GM19240 (cell line): ENCODE data around the gene KRTAP10-9.
"Not testable (repeated sequence)": the region's sequence is repeated elsewhere in the genome, so short reads cannot be mapped to it uniquely, and the experiment has no call there.

Source experiments
- DNase-seq: peaks from one replicate; pipeline ENCODE4 v3.0.0; 2011; ENCODE audit warnings: low spot score; ENCODE audit not compliant: insufficient read length

Gene KRTAP10-9

GRCh38 chr21:44614161-44614631 lies 12.7 kb upstream of the KRTAP10-9 start:
- DNase-seq: no peak

- DNase-seq: no peak
Observed at GRCh38 chr21:44614961-44615391, 11.9 kb upstream of the KRTAP10-9 start.

DNA sequence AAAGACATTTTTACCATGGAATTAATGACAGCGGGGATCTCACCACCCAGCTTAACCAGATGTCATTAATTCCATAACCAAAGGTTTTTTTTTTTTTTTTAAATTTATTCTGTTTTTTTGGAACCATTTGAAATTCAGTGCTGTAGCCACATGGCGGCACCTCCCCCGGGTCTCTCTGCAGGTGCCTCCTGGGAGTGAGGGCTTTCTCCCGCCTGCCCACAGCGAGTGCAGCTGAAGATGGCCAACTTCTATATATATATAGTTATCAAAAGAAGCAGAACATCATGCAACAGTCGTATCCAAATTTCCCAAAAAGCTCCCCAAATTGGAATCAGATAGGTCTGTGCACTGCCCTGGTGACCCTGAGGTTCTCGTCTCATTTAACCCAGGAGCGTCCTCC lies 11.4 kb upstream of the KRTAP10-9 start:
- no peak for DNase-seq

DNA sequence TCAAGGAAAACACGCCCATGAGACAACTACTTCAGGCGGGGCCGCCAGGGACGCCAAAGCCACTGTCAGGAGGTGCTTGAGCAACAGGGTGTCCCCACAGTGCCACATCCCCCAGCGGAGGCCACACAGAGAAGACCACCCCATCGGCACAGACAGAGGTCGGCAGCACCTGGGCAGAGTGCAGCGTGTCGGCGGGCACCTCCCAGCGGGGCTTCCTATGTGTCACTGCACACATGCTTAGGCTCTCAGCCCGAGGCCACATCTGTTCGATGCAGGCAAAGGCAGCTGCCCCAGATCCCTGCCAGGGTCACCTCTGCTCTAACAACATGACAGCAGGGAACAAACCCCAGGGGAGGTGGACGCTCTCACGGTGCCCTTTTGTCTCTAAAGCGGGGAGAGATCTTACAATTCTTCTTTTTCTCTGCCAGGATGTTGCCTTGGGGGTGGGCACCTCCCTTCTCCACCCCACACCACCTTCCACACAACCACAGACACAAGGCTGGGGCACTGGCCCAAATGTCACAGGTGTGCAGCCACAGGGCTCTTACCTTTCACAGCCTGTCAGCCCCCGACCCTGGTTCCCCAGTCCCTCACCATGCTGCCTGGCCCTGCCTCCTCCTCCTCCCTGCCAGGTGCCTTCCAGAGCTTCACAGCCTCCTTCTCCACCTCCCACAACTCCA lies 10.8 kb upstream of the KRTAP10-9 start:
- no peak for DNase-seq

DNA sequence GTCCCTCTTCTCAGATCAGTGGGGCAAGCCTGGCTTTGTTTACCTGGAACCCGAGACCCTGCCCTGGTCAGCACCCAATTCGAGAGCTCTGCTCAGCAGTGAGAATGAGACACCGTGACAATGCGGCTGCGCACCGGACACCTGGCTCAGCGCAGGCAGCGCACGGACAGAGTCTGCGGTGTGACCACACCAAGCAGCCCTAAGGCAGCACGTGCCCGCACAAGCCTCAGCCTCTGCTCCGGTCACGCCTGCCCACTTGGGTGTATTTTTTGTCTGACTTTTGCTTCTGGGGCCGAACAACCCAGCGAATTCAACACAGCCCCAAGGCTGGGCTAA lies 10.3 kb upstream of the KRTAP10-9 start:
- DNase-seq: no peak

DNA sequence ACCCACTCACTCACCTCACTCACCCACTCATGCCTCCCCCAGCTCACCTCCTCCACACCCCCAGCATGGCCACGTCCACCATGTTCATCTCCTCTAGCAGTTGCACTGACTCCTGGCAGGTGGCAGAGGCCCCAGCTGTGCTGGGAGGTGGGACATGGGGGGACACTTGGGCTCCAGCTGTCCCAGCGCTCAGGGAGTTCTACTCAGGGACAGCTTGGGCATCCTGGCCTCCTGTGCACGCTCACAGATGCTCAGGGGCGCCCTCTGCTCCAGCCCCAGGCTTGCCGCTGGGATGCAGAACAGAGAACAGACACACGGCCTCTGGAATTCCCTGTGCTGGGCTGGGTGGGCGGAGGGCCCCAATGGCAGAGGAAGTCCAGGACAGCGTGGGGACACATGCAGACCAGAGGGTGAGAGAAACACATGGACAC lies 9.8 kb upstream of the KRTAP10-9 start:
- DNase-seq: no peak

DNA sequence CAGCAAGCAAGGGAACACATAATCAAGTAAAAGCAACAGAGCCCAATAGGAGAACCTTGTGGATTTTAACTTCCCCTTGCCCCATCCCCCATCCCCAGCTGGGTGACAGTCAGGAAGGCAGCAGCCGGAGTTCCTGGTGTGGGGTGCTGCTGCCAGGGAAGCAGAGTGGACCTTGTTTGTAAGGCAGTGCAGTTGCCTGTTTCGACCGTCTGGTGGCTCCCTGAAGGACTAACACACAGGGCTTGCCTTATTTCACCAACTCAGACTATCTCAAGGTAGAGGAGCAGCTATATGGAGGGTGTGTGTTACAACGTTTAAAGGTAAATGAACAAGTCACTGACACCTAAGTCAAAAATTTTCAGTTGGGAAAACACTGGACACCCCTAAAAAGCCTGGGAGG lies 8.4 kb upstream of the KRTAP10-9 start:
- DNase-seq: no peak

DNA sequence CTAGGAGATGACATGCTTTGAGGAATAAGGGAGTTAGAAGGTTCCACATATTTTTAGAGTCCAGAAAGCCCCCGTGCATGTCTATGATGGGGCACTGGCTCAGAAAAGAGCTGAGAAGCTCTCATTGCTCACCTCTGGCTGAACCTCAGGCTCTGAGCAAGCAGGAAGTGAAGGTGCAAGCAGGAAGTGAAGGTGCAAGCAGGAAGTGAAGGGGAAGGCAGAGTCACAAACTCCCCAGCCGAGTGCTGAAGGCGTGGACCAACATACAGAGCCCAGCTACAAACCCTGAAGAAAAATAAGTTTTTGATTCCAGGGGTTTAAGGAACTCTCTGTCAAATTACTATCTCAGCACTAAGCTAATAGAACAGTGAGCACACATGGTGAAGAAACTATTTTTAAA lies 8.0 kb upstream of the KRTAP10-9 start:
- DNase-seq: no peak

DNA sequence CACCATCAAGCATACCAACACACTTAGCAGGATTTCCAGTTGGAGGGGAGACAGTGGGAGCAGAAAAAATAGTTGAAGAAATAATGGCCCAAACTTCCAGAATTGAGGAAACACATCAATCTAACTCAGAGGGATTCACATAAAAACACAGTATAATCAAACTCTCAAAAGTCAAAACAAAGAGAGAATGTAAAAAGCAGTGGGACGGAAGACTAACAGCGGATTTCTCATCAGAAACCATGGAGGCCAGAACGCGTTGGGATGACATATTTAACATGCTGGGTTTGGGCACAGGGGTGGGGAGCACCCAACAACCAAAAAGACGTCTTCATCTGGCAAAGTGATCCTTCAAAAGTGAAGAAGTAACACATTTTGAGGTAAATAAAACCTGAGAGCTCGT lies 7.0 kb upstream of the KRTAP10-9 start:
- no peak for DNase-seq

DNA sequence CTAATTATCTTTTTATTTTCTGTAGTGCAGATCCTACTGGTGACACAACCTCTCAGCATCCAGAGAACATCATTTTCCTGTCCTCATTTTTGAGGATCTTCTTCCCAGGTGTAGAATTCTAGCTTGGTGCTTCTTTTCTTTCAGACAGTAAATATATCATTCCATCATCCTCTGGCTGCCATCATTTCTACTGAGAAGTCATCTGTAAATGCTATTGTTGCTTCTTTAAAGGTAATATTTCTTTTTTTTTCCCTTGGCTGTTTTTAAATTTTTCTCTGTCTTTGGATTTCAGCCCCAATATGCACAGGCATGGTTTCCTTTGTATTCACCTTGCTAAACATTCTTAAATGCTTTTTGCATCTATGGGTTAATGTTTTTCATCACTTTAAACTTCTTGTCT lies 3.3 kb upstream of the KRTAP10-9 start:
- no peak for DNase-seq

DNA sequence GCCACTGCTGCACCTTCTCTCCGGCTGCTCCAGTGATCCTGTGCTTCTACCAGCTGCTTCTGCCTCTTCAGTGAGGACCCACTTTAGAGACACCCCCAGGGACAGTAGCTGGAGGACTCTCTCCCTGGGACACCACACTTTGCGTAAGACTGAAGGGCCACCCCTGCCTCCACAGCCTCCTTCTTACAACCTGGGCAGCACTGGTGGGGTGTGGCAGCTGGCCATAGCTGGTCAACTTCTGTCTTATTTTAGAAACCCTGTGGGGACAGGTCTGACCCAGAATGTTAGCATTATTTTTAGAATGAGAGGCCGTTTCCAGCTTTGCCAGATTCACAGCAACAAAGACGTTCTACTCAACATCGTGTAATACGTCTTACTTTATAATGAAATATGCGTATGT lies 1.1 kb upstream of the KRTAP10-9 start:
- no peak for DNase-seq

DNA sequence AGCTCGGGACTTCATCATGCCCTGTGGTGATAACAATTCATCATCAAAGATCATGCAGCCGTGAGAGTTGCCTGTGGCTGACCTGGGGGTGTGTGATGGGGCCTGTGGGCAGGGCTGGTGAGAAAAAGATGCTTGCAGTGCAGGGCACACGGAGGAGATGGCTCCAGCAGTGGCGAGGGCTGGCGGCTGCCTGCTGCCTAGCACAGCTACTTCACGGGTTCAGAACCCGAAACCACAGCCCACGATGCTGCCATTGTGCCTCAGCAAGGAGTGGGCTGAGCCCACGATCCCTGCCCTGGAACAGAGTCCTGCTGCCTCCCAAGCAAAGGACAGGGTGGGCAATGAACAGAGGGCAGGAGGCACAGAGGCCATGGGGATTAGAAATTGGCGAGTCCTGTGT lies 631 bp upstream of the KRTAP10-9 start:
- DNase-seq: no peak

DNA sequence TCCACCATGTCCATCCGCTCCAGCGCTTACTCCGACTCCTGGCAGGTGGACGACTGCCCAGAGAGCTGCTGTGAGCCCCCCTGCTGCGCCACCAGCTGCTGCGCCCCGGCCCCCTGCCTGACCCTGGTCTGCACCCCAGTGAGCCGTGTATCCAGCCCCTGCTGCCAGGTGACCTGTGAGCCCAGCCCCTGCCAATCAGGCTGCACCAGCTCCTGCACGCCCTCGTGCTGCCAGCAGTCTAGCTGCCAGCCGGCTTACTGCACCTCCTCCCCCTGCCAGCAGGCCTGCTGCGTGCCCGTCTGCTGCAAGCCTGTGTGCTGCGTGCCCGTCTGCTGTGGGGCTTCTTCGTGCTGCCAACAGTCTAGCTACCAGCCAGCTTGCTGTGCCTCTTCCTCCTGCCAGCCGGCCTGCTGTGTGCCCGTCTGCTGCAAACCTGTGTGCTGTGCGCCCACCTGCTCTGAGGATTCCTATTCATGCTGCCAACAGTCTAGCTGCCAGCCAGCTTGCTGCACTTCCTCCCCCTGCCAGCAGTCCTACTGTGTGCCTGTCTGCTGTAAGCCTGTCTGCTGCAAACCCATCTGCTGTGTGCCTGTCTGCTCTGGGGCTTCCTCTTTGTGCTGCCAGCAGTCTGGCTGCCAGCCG lies 409 bp downstream of the KRTAP10-9 start:
- not testable (repeated sequence) for DNase-seq

GRCh38 chr21:44627831-44628233 lies 939 bp downstream of the KRTAP10-9 start:
- not testable (repeated sequence) for DNase-seq

DNA sequence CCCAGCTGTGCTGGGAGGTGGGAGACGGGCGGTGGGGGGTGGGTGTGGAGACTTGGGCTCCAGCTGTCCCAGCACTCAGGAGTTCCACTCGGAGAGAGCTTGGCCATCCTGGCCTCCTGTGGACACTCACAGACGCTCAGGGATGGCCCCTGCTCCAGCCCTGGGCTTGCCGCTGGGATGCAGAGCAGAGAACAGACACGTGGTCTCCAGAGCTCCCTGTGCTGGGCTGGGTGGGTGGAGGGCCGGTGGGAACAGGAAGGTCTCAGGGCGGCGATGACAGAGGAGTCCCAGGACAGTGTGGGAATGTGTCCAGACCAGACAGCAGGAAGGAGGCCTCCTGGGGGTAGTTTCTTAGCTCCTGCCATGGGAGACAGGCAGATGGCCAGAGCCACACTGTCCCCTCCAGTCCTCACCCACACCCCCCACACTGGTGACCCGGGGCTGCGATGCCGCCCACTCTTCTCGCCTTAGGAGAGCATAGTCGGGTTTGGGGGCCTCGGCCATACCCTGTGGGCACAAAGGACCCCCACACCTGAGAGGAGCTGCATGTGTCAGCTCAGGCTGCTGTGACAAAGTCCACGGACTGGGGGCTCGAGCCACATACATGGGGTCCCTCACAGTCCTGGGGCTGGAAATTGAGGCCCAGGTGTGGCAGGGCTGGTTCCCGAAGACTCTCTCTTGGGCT lies 2.0 kb downstream of the KRTAP10-9 start:
- no peak for DNase-seq

GRCh38 chr21:44630440-44630839 lies 3.5 kb downstream of the KRTAP10-9 start:
- DNase-seq: no peak

GRCh38 chr21:44632067-44632466 lies 5.2 kb downstream of the KRTAP10-9 start:
- DNase-seq: no peak

DNA sequence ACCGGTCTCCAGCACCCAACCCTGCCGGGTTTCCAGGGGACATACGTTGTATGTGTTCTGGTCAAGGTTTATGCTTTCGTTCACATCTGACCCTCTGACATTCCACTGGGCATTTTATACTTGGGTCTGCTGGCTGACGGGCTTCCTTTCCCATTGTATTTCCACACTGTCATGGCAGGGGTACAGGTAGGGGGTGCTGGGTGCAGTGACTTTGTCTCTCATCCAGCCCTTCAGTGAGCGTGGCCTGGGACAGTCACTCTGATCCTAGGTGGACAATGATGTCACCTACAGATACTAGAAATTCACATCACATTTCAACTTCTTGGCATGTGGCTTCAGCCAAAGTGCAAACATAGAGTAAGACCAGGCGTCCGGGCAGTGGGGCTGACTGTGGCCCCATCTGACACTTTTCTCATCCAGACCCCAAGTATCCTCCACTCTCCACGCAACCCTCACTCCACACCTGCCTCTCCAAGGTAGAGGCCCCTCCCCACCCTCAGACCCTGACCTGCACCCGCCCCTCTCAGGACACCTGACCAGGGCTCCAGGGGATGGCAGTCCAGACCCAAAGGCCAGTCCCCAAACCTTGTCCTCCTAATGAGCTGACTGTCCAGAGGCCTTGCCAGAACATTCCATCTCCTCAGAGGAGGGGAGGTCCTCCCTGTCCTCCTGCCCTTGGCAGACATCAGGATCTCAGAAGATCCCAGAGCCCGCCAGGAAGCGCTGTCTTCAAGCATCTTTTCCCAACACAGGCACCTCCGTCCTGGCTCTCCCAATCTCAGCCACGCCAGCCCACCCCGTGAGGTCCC lies 9.5 kb downstream of the KRTAP10-9 start:
- DNase-seq: no peak

DNA sequence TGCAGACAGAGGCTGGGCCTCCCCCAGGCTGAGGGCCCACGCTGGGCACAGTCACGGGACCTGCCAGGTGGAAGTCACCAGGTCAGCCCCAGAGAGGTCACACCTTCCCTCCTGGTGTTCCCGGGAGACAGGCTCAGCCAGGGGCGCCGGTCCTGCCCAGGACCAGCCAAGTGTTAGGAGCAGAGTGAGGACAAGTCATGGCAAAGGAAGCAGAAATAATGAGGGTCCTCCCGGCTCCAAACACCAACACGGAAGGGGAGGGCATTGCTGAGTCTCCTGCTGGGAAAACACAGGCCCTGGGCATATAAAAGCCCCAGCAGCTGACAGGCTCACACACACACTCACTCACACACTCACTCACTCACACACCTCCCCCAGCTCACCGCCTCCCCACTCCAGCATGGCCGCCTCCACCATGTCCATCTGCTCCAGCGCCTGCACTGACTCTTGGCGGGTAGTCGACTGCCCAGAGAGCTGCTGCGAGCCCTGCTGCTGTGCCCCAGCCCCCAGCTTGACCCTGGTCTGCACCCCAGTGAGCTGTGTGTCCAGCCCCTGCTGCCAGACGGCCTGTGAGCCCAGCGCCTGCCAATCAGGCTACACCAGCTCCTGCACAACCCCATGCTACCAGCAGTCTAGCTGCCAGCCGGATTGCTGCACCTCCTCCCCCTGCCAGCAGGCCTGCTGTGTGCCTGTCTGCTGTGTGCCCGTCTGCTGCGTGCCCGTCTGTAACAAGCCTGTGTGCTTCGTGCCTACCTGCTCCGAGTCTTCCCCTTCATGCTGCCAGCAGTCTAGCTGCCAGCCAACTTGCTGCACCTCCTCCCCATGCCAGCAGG lies 10.3 kb downstream of the KRTAP10-9 start, which contains the start of gene KRTAP10-10:
Gene KRTAP10-10, plus strand, starts transcription at position 339 of the 833 bp plus-strand sequence. Its CDS starts 62 bp downstream, at position 401.
- DNase-seq: no peak

DNA sequence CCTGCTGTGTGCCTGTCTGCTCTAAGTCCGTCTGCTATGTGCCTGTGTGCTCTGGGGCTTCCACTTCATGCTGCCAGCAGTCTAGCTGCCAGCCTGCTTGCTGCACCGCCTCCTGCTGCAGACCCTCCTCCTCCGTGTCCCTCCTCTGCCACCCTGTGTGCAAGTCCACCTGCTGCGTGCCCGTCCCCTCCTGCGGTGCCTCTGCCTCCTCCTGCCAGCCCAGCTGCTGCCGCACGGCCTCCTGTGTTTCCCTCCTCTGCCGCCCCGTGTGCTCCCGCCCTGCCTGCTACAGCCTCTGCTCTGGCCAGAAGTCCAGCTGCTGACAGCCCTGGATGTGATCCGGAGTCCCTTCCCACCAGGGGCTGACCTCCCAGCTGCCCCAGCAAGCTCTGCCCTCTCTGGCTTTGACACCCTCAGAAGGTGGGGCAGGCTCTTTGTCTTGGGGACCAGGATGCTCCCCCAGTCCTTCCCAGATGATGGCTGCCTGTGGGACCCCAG lies 11.0 kb downstream of the KRTAP10-9 start:
- not testable (repeated sequence) for DNase-seq
